Stimulated activated naive CD8-positive, alpha-beta T cell treated with anti-CD3 and anti-CD28 coated beads, Interleukin-15, Interleukin-2, amounts not matched to agents 100 ng/mL and 50 ng/mL, for 24 hours (primary cell): Measurements from ENCODE around the gene DDIT4.
"Not testable (repeated sequence)": the region's sequence is repeated elsewhere in the genome, so short reads cannot be mapped to it uniquely, and the experiment has no call there.

Experiments
- H3K27ac Mint-ChIP-seq: one replicate; pipeline ENCODE4 v1.8.0; 2021; ENCODE audit warnings: mild to moderate bottlenecking, mixed read lengths
- H3K27me3 Mint-ChIP-seq: one replicate; pipeline ENCODE4 v1.8.0; 2021; ENCODE audit warnings: mixed read lengths
- H3K36me3 Mint-ChIP-seq: one replicate; pipeline ENCODE4 v1.8.0; 2021; ENCODE audit warnings: low read depth, mixed read lengths
- H3K4me1 Mint-ChIP-seq: one replicate; pipeline ENCODE4 v1.8.0; 2021; ENCODE audit warnings: low read depth, mixed read lengths
- H3K4me3 Mint-ChIP-seq: one replicate; pipeline ENCODE4 v1.8.0; 2021; ENCODE audit warnings: mild to moderate bottlenecking, mixed read lengths
- H3K9me3 Mint-ChIP-seq: one replicate; pipeline ENCODE4 v1.8.0; 2021; ENCODE audit warnings: mixed read lengths

Gene DDIT4

GRCh38 chr10:72258617-72259016, 15.1 kb upstream of the DDIT4 start:
- Mint-ChIP-seq H3K4me3 (no peak overlapping the region), H3K9me3 (no peaks in the 10 kb centered on the region), H3K27ac (peak overlapping the region; percentile 4), H3K27me3 (no peaks in the 10 kb centered on the region), H3K36me3 (no peaks in the 10 kb centered on the region), H3K4me1 (peaks cover 83% of the 10 kb centered on the region)

GRCh38 chr10:72259491-72260238, 14.1 kb upstream of the DDIT4 start:
- Mint-ChIP-seq H3K9me3 (no peaks in the 10 kb centered on the region), H3K4me1 (peaks cover 80% of the 10 kb centered on the region), H3K4me3 (peak overlapping the region; percentile 86), H3K27ac (peak overlapping the region; percentile 99), H3K36me3 (no peaks in the 10 kb centered on the region), H3K27me3 (no peaks in the 10 kb centered on the region)

GRCh38 chr10:72260239-72260975, 13.3 kb upstream of the DDIT4 start:
- Mint-ChIP-seq H3K27me3 (no peaks in the 10 kb centered on the region), H3K36me3 (no peaks in the 10 kb centered on the region), H3K9me3 (no peaks in the 10 kb centered on the region), H3K4me3 (peak overlapping the region; percentile 86), H3K4me1 (peaks cover 74% of the 10 kb centered on the region), H3K27ac (peak overlapping the region; percentile 99)

DNA sequence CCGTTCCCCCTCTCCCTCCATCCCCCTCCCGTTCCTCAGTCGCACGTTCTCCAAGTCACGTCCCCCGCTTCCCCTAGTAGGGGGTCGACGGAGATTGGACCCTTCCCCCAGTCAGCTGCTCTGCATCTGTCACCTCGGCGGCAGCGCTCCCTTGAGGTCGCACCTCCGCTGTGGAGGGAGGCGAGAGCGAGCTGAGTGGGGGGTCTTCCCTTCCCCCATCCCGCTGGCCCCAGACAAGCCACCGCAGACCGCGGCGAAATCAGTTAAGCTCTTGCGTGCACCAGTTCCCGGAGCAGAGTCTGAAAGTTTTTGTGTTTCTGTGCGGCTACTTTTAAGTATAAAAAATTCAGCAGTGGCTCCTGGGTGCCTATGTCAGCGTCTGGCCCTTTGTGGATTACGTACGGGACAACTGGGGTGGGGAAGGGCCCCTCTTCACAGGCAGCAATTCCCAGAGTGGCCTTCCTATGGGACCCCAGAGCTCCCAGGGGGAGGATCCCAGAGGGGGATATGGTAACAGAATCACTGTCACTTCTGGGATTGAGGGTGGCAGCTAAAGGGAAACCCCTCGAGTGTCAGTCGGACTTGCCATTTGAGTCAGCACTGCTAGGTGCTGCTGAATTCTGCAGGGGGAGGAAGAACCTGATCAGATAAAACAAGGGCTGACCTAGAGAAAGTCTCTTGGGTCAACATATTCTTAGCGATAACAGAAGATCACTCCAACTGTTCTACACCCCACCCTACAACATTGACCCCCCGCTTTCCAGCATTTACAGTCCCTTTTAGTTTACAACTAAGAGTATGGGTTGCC, 12.5 kb upstream of the DDIT4 start:
- H3K36me3 Mint-ChIP-seq, result no peaks in the 10 kb centered on the region
- peaks cover 67% of the 10 kb centered on the region for H3K4me1 Mint-ChIP-seq
- no peaks in the 10 kb centered on the region for H3K27me3 Mint-ChIP-seq
- peak overlapping the region; percentile 86 for H3K4me3 Mint-ChIP-seq
- H3K9me3 Mint-ChIP-seq, result no peaks in the 10 kb centered on the region
- H3K27ac Mint-ChIP-seq, result peak overlapping the region; percentile 99

GRCh38 chr10:72261784-72262404, 11.8 kb upstream of the DDIT4 start:
- no peaks in the 10 kb centered on the region for H3K9me3 Mint-ChIP-seq
- peak overlapping the region; percentile 99 for H3K27ac Mint-ChIP-seq
- no peaks in the 10 kb centered on the region for H3K36me3 Mint-ChIP-seq
- H3K4me3 Mint-ChIP-seq, result peak overlapping the region; percentile 86
- no peaks in the 10 kb centered on the region for H3K27me3 Mint-ChIP-seq
- peaks cover 59% of the 10 kb centered on the region for H3K4me1 Mint-ChIP-seq

DNA sequence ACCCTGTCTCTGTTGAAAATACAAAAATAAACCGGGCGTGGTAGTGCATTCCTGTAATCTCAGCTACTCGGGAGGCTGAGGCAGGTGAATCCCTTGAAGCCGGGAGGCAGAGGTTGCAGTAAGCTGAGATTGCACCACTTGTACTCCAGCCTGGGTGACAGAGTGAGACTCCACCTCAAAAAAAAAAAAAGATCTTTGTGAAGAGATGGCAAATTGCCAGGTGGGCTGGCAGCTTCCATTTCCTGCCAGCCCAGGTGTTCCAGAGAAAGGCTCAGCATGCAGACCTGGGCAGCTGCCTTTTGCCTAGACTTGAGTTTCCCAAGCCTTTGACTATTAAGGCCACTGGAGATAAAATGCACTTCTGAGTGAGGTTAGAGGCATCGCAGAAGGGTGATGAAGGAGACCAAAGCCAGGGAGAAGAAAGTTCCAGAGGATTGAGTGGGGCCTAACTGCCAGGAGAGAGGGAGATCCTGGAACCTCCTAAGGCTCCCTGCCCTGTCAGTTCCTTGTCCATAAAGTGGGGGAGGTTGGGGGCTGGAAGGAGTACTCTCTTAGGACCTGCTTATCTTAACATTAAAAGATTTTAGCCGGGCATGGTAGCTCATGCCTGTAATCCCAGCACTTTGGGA, 10.0 kb upstream of the DDIT4 start:
- Mint-ChIP-seq H3K36me3 (no peaks in the 10 kb centered on the region), H3K4me1 (peaks cover 48% of the 10 kb centered on the region), H3K27me3 (no peaks in the 10 kb centered on the region), H3K4me3 (no peak overlapping the region), H3K27ac (peak overlapping the region; percentile 26), H3K9me3 (no peaks in the 10 kb centered on the region)

- no peaks in the 10 kb centered on the region for H3K9me3 Mint-ChIP-seq
- H3K36me3 Mint-ChIP-seq, result no peaks in the 10 kb centered on the region
- H3K4me3 Mint-ChIP-seq, result no peak overlapping the region
- no peaks in the 10 kb centered on the region for H3K27me3 Mint-ChIP-seq
- H3K4me1 Mint-ChIP-seq, result peaks cover 39% of the 10 kb centered on the region
- no peak overlapping the region for H3K27ac Mint-ChIP-seq
These were observed 9.2 kb upstream of the DDIT4 start for GRCh38 chr10:72264536-72264935.

GRCh38 chr10:72265508-72265907, 8.2 kb upstream of the DDIT4 start:
- Mint-ChIP-seq H3K4me3 (no peak overlapping the region), H3K4me1 (peaks cover 33% of the 10 kb centered on the region), H3K36me3 (no peaks in the 10 kb centered on the region), H3K9me3 (no peaks in the 10 kb centered on the region), H3K27ac (no peak overlapping the region), H3K27me3 (no peaks in the 10 kb centered on the region)

DNA sequence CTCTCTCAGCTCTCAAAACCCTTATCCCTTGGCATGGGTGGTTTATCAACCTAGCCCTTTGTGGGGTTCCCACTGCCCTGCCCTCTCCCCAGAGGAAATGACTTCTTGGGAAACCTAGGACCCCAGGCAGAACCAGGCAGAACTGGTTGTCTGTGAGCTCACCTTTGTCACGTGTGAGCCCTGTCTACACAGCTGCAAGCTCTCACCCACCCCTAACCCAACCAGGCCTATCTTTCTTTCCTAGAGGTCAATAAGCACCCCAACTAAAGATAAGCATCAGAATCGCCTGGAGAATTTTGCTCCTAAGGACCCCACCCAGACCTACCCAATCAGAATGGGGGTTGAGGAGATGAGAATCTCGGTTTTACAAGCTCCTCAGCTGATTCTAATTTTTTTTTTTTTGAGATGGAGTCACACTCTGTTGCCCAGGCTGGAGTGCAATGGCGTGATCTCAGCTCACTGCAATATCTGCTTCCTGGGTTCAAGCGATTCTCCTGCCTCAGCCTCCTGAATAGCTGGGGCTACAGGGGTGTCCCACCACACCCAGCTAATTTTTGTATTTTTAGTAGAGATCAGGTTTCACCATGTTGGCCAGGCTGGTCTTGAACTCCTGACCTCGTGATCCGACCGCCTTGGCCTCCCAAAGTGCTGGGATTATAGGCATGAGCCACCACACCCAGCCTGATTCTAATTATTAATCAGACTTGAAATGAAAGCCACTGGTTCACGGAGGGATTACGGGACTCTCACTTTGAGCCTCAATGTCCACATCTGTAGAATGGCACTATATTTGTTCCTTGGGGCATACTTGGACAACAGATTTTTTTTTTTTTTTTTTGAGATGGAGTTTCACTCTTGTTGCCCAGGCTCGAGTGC, 7.5 kb upstream of the DDIT4 start:
- no peaks in the 10 kb centered on the region for H3K36me3 Mint-ChIP-seq
- no peaks in the 10 kb centered on the region for H3K9me3 Mint-ChIP-seq
- no peak overlapping the region for H3K4me3 Mint-ChIP-seq
- H3K27me3 Mint-ChIP-seq, result no peaks in the 10 kb centered on the region
- peaks cover 36% of the 10 kb centered on the region for H3K4me1 Mint-ChIP-seq
- no peak overlapping the region for H3K27ac Mint-ChIP-seq

GRCh38 chr10:72267381-72267780, 6.3 kb upstream of the DDIT4 start:
- Mint-ChIP-seq H3K9me3 (no peaks in the 10 kb centered on the region), H3K27ac (no peak overlapping the region), H3K27me3 (no peaks in the 10 kb centered on the region), H3K4me3 (no peak overlapping the region), H3K4me1 (peaks cover 31% of the 10 kb centered on the region), H3K36me3 (no peaks in the 10 kb centered on the region)

- no peaks in the 10 kb centered on the region for H3K27me3 Mint-ChIP-seq
- H3K4me1 Mint-ChIP-seq, result peaks cover 36% of the 10 kb centered on the region
- no peak overlapping the region for H3K27ac Mint-ChIP-seq
- no peaks in the 10 kb centered on the region for H3K9me3 Mint-ChIP-seq
- no peaks in the 10 kb centered on the region for H3K36me3 Mint-ChIP-seq
- H3K4me3 Mint-ChIP-seq, result no peak overlapping the region
These were observed 5.8 kb upstream of the DDIT4 start for GRCh38 chr10:72267819-72268399.

DNA sequence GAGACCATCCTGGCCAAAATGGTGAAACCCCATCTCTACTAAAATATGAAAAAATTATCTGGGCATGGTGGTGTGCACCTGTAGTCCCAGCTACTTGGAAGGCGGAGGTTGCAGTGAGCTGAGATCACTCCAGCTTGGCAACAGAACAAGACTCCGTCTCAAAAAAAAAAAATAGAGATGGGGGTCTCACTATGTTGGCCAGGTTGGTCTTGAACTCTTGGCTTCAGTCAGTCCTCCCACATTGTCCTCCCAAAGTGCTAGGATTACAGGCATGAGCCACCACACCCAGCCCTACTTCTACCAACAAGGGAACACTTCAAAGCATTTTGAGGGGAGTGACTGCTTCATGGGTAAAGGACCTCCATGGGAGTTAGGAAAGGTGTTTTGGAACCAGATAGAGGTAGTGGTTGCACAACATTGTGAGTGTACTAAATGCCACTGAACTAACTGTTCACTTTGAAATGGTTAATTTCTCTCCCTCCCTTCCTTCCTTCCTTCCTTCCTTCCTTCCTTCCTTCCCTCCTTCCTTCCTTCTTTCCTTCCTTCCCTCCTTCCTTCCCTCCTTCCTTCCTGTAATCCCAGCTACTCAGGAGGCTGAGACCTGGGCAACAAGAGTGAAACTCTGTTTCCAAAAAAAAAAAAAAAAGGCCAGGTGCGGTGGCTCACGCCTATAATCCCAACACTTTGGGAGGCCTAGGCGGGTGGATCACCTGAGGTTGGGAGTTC, 5.1 kb upstream of the DDIT4 start:
- not testable (repeated sequence) for H3K36me3 Mint-ChIP-seq, H3K9me3 Mint-ChIP-seq, H3K27me3 Mint-ChIP-seq, H3K4me3 Mint-ChIP-seq, H3K27ac Mint-ChIP-seq
- peaks cover 37% of the 10 kb centered on the region for H3K4me1 Mint-ChIP-seq
